NCI-H187 (cell line): ENCODE data around the gene CGGBP1.
"Not testable (repeated sequence)": the region's sequence is repeated elsewhere in the genome, so short reads cannot be mapped to it uniquely, and the experiment has no call there.

Experiments
- DNase-seq, 2 experiments: peaks; one replicate each; lab custom pipeline; 2025; lab: John Stamatoyannopoulos, UW

Gene CGGBP1

DNA sequence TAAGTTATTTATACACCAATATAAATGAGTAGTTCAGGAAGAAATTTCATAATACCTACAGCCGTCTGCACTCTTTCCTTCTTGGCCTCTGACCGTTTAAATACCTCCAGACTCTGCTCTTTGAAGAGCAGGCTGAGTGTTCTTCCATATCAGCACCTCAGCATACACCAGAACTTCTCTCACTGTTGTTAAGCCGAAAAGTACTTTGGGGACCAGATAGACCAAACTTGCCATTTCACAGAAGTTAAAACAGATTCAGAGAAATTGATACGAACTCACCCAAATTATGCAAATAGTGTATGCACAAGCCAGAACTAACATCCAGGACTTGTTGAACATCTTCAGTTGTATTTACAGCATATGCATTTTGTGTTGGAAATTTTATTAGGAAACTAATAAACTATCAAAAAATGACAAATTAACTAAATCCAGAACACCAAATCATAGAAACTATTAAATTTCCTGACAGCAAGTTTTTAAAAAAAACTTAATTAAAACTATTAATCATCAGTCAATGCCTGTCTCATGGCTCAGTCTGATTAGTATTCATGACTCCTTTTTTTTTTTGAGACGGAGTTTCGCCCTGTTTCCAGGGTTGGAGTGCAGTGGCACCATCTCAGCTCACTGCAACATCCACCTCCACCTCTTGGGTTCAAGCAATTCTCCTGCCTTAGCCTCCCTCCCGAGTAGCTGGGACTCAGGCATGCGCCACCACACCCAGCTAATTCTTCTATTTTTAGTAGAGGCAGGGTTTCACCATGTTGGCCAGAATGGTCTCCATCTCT lies 24.1 kb downstream of the CGGBP1 start:
- no peak for DNase-seq

DNA sequence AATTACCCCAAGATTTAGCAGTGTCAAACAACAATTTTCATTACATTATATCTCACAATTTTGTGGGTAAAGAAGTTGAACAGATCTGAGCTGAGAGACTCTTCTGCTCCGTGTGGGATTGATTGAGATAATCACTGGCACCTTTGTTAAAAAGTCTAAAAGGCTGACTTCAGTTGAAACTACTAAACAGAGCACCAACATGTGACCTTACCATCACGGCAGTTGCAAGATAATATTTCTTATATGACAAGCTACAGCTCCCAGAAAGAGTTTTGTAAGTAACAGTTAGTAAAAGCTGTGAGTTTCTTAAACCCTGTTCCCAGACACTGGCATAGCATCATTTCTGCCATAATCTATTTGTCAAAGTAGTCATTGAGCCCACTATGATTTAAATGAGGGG lies 25.0 kb downstream of the CGGBP1 start:
- no peak for DNase-seq

- DNase-seq = no peak
Observed at GRCh38 chr3:88033079-88033478, 25.7 kb downstream of the CGGBP1 start.

DNA sequence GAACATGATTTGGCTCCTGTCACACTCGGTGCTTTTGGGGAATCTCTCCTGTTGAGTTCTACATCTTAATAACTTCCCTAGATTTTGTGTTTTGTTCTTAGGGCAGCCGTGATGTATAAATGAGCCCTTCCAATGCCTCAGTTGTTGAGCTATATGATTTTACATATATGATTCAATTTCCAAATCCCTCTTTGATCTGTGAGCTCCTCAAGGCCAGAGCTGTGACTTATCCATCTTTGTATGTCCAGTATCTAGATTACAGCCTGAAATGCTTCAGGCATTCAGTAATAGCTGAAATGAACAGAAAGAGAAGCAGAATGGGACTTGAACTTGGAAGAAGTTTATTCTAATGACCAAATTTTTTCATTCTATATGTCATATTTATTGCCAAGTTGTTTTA lies 26.6 kb downstream of the CGGBP1 start:
- no peak for DNase-seq

GRCh38 chr3:88031642-88032077 lies 27.1 kb downstream of the CGGBP1 start:
- no peak for DNase-seq

GRCh38 chr3:88030210-88030609 lies 28.6 kb downstream of the CGGBP1 start:
- DNase-seq = no peak

GRCh38 chr3:88028876-88029275 lies 29.9 kb downstream of the CGGBP1 start:
- no peak for DNase-seq

DNA sequence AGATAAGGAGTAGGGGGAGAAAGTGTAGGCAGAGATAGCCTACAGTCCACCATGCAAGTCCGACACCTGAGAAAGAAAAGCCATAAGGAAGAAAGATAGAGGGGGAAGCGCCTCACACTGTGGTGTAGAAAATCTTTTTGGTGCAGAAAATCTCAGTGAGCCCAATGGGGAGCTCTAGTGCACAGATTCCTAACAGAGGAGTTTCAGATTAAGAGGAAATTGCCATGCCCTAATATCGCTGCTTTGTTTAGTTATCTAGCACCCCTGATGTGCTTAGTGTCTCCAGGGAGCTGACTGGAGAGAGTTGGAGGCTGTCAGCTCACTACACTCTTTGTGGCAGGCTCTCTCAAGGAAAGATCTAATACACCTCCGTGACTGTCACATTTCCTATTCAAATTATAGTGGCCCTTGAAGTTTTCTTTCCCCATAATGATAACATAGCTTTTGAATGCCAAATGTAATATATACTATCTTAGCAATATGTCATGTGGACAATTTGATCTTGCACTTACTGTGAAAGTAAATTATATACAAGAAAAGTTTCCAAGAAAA lies 33.7 kb downstream of the CGGBP1 start:
- DNase-seq = no peak

DNA sequence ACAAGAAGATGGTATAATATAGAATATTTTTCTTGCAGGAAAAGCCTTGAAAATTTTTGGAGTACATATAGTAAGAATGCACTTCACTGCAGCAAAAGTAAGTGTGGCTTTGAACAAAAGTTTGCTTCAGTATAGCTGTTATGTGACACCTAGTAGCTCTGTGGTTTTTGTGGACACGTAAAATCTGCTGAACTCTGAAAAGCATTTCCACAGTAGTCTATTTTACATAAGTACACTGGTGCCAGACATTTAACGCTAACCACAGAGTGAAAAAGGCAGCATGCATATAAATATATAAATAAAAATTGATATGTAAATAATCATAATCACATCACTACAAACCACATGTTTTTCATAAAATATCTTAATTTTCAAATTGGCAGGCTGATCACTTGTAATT lies 39.8 kb downstream of the CGGBP1 start:
- no peak for DNase-seq

DNA sequence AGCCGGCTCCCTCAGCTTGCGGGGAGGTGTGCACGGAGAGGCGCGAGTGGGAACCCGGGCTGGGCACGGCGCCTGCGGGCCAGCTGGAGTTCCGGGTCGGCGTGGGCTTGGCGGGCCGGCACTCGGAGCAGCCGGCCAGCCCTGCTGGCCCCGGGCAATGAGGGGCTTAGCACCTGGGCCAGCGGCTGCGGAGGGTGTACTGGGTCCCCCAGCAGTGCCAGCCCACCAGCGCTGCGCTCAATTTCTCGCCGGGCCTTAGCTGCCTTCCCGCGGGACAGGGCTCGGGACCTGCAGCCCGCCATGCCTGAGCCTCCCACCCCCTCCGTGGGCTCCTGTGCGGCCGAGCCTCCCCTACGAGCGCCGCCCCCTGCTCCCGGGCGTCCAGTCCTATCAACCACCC lies 43.1 kb downstream of the CGGBP1 start:
- not testable (repeated sequence) for DNase-seq

GRCh38 chr3:88013592-88013991 lies 45.2 kb downstream of the CGGBP1 start:
- DNase-seq = no peak

- no peak for DNase-seq
Observed at GRCh38 chr3:88010810-88011209, 48.0 kb downstream of the CGGBP1 start.

- no peak for DNase-seq
Observed at GRCh38 chr3:88009066-88009465, 49.7 kb downstream of the CGGBP1 start.

DNA sequence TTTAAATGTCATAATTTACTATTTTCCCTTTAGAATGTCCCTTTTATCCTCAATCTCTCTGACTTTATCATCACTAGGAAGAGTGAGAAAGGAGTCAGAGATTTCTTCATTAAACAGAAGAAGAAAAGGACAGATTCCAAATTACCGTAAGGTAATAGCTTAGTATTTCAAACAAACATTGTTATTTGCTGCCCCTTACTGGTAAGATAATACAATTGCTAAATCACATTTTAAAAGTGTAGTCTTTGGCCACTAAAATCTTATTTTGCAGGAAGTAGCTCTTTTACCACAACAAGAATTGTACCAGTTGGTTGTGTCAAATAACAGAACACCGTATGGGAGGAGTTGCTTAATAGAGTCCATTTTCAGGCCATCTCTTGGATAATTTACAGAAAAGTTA lies 53.7 kb downstream of the CGGBP1 start:
- no peak for DNase-seq

DNA sequence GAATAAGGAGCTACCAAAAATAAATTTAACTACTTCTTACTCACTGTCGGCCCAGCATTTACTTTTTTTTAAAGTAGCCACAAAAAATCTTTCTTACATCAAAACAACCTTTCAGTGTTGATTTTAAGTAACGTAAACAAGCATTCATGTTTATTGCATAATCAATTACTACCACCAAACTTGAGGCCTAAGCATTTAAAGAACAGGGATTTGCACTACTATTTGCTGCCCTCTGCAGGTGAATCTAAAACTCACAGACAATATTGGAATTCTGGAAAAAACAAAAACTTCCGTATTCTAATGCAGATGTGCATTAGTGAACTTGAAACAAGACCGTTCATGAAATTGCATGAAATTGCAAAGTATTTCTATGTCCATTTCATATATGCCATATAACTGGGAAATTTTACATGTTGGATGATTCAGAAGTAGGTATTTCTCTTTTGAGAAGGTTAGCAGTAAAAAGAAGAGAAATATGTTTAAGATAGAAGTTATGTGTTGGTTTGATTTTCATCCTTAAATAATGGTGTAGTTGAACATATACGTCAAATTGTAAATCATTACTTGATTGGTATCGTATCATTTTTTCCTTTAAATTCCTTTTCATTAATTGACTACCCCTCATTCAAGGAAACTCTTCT lies 55.6 kb downstream of the CGGBP1 start:
- DNase-seq = no peak

- no peak for DNase-seq
Observed at GRCh38 chr3:88002448-88002847, 56.4 kb downstream of the CGGBP1 start.
